Fibroblast of the conjunctiva (primary cell): ENCODE results near the gene TPSD1.
"Not testable (repeated sequence)": the region's sequence is repeated elsewhere in the genome, so short reads cannot be mapped to it uniquely, and the experiment has no call there.

ENCODE experiments used
- DNase-seq: peaks from one replicate; pipeline ENCODE4 v3.0.0-alpha.2; 2010; ENCODE audit warnings: low read depth

Gene TPSD1

DNA sequence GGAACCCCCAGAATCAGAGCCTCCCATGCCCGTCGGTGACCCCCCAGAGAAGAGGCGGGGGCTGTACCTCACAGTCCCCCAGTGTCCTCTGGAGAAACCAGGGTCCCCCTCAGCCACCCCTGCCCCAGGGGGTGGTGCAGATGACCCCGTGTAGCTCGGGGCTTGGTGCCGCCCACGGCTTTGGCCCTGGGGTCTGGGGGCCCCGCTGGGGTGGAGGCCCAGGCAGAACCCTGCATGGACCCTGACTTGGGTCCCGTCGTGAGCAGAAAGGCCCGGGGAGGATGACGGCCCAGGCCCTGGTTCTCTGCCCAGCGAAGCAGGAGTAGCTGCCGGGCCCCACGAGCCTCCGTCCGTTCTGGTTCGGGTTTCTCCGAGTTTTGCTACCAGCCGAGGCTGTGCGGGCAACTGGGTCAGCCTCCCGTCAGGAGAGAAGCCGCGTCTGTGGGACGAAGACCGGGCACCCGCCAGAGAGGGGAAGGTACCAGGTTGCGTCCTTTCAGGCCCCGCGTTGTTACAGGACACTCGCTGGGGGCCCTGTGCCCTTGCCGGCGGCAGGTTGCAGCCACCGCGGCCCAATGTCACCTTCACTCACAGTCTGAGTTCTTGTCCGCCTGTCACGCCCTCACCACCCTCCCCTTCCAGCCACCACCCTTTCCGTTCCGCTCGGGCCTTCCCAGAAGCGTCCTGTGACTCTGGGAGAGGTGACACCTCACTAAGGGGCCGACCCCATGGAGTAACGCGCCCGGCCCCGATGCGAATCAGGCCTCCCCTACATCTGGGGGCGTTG, 34.8 kb upstream of the TPSD1 start:
- DNase-seq, result no peak

DNA sequence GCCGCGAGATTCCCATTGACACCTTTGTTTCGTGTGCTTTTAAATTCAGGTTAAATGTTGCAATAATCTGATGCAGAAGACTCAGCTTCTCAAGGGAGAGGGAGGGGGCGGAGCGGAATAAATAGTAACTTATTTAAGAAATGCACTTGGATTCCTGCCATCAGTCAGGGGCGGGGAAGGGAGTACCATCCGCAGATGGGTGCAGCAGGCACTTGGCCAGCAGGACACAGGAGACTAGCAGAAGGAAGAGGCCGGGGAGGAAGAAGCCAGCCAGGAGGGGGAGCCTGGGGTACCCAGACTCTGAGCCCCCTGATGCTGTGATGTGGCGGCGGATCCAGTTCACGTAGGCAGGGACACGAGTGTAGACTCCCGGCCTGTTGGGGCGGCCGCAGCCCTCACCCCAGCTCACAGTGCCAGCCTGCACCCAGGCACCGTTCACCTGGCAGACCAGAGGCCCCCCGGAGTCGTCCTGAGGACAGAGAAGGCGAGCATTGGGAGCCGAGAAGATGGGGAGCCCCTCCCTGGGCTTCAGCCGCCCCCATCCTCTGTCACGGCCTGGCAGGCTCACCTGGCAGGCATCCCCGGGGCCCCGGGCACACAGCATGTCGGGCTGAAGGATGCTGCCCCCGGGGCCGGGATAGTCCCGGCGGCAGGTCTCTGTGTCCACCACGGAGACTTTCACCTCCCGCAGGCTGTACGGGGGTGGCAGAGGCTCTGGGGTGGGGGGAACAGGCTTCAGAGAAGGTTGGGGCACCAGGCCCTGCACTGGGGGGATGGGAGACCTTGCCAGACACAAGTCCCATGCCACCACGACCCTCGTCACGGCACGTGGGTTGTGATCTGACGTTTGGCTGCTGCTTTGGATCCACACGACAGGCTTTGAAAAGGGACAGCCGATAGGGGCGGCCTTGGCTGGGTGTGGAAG, 34.0 kb upstream of the TPSD1 start:
- no peak for DNase-seq

DNA sequence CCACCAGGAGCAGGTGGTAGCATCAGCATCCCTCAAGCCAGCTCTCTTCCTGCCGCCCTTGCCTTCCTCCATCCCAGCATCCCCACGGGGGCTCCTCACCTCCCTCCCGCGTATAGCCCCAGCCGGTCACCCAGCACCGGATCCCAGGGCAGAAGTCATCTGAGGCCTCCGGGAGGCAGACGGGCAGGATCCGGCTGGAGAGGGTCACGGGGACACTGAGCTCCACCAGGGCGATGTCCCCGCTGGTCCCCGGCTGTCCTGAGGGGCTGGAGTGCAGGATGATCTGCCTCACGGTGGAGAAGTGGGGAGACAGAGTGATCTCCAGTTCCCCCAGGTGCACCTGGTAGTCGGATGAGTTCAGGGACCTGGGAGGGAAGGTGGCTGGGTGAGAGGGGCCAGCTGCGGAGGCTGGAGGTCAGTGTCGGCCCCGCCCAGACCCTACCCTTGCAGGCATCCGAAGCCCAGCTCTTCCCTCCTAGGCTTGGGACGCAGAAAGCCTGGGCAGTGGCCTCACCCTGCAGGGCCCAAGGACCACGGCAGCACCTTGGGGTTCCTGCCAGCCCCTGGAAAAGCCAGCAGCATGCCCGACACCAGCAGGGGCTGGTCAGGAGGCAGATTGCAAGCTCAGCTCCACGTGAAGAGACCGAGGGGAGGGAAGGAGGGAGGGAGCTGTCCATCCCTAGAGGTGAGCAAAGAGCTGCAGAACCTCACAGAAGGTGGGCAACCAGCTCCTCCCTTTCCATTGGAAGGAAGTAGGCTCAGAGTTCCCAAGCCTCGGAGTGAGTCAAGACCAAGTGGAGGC, 33.1 kb upstream of the TPSD1 start:
- no peak for DNase-seq

DNA sequence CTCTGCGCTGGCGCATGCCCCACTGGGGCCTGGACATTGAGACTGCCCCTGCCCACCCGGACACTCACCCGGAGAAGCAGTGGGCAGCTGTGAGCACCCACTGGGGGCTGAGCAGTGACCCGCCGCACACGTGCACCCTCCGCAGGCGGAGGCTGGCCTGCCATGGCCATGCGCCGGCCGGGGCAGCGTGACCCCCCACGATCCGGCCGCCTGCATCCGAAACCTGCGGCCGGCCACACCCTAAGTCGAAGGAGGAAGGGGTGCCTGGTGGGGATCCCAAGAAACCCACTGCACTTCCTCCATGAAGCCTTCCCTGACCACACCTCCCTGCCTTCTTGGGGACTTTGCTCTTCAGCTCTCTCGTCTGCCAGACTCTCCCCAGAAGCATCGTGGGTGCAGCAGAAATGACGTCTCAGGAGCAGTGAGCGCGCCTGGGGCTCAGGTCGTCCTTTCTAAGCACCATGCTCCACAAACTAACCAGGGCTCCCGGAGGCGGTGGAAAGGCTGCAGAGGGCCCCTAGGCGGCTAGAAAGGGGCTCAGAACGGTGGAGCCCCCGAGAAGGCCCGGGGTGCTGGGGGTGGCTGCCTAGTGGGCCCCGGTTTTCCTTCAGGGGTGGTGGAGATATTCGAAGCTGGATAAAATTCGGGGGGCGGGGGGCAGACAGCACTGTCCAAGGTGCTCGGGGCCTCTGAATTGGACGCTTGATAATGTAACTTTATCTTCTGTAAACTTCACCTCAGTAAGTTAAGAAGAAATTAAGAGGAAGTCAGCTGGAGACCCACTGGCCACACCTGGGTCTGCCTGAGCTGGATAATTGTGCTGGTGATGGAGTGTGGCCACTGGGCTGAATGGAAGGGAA, 32.3 kb upstream of the TPSD1 start:
- DNase-seq, result no peak

DNA sequence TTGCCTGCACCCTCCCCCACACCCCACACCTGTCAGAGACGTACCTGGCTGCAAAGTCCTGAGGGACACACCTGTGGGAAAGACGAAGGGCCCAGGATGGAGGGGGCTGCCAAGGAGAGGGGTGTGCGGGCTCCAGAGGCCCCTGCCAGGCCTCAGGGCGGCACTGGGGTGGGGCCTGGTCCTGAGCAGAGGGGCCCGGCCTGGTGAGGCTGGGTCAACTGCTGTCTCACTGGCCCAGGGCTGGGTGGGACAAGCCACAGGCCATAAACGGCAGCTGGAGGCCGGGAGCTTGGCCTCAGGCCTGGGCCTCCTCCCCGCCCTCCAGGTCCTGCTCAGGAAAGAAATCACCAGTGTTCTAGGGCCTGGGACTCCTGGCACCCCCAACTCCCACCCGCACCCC, 31.3 kb upstream of the TPSD1 start:
- no peak for DNase-seq

GRCh38 chr16:1225051-1225451, 30.8 kb upstream of the TPSD1 start, which contains the start of gene TPSG1:
Gene TPSG1 (minus strand): TSS chr16:1225268. CDS start chr16:1225252, 16 bp downstream.
- no peak for DNase-seq

- not testable (repeated sequence) for DNase-seq
These were observed 30.0 kb upstream of the TPSD1 start for GRCh38 chr16:1225728-1226311.

- DNase-seq, result not testable (repeated sequence)
These were observed 29.2 kb upstream of the TPSD1 start for GRCh38 chr16:1226692-1227091.

GRCh38 chr16:1228227-1228626, 27.6 kb upstream of the TPSD1 start:
- not testable (repeated sequence) for DNase-seq

- DNase-seq, result not testable (repeated sequence)
These were observed 26.4 kb upstream of the TPSD1 start for GRCh38 chr16:1229476-1229875.

DNA sequence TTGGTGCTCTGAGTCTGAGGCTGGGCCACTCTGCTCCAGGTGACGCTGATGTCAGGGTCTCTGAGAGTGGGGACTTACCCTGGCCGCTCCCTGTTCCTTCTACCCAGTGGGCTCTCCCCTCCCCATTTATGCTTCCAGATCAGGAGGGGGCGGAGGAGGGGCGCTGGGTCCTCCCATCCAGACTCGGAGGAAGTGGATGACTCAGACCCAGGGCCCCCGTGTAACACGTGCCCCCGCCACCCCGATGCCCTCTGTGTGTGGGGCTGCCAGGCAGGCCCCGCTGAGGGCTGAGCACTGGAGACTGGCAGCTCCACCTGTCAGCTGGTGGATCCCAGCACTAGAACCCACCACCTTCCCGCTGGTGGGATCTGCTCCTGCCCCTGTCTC, 25.8 kb upstream of the TPSD1 start, which contains the start of gene TPSB2:
Gene TPSB2, minus strand, starts transcription at position 101 of the 387 bp plus-strand sequence. CDS start 233 bp downstream, outside the sequence.
- DNase-seq, result not testable (repeated sequence)

- DNase-seq, result not testable (repeated sequence)
These were observed 25.2 kb upstream of the TPSD1 start for GRCh38 chr16:1230471-1231212.

DNA sequence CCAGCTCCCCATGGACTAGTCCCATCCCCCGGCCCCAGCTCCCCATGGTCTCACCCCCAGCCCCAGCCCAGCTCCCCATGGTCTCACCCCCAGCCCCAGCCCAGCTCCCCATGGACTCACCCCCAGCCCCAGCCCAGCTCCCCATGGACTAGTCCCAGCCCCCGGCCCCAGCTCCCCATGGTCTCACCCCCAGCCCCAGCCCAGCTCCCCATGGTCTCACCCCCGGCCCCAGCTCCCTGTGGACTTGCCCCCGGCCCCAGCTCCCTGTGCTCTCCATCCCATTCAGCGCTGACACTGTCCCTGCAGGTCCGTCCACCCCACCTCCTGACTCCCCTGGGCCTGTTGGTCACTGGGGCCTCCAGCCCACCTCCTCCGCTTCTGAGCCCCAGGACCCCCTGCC, 24.6 kb upstream of the TPSD1 start:
- not testable (repeated sequence) for DNase-seq

DNA sequence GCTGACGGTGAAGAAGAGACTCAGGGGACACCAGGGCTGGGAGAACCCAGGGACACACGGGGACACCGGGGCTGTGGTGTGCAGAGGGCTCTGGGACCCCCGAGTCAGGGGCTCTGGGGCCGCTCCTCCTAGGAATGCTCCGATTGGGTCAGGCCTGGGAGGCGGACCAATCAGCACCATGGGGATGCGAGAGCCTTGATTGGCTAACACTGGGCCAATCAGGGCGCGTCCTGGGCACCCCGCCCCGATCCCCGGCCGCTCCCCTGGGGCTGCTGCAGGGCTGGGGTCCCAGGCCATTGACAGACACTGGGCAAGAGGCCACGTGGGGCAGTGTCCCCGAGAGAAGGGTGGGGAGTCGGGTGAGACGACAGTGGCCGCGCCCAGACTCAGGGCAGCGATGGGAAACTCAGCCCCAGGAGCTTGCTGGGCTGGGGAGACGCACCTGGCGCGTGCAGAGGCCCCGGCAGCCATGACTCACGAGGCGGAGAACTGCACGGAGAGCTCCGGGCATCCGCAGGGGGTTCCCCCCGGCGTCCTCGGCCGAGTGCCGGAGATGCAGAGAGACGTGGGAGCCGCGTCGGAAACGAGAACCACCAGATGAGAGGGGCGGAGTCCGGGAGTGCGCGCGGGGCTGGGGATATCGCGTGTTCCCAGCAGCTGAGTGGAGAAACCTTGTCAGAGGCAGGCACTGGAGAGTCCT, 23.7 kb upstream of the TPSD1 start:
- DNase-seq, result not testable (repeated sequence)

DNA sequence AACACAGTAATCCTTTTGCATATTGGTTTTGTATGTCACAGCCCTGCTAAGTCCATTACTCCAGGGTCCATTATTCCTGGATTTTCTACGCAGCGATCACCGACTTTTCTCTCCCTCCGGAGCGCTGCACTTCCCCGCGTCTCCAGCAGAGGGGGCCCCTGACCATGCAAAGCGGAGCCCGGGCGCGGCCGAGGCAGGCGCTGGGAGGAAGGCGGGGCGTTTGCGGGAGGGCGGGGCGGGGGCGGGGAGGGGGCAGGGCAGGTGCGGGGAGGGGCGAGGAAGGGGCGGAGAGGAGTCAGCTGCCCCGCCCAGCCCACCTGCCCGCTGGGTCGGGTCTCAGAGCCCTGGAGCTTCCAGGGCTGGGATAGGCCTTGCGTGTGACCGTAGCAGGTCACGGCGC, 19.2 kb upstream of the TPSD1 start:
- DNase-seq, result not testable (repeated sequence)

GRCh38 chr16:1237990-1238389, 17.9 kb upstream of the TPSD1 start:
- no peak for DNase-seq

- not testable (repeated sequence) for DNase-seq
These were observed 17.0 kb upstream of the TPSD1 start for GRCh38 chr16:1238909-1239308.

DNA sequence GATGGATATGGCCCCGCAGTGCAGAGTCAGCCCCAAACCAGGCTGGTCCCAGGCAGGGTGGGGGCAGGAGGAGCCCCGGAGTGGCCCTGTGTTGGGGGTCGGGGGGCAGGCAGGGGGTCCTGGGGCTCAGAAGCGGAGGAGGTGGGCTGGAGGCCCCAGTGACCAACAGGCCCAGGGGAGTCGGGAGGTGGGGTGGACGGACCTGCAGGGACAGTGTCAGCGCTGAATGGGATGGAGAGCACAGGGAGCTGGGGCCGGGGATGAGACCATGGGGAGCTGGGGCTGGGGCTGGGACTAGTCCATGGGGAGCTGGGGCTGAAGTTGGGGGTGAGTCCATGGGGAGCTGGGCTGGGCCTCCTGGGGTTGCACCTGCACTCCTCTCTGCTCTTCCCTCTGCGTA, 16.3 kb upstream of the TPSD1 start:
- DNase-seq, result not testable (repeated sequence)

DNA sequence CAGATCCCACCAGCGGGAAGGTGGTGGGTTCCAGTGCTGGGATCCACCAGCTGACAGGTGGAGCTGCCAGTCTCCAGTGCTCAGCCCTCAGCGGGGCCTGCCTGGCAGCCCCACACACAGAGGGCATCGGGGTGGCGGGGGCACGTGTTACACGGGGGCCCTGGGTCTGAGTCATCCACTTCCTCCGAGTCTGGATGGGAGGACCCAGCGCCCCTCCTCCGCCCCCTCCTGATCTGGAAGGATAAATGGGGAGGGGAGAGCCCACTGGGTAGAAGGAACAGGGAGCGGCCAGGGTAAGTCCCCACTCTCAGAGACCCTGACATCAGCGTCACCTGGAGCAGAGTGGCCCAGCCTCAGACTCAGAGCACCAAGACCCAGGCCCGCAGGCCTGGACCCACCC, 15.4 kb upstream of the TPSD1 start, which contains the start of gene TPSAB1:
Gene TPSAB1, plus strand, starts transcription at position 270 of the 400 bp plus-strand sequence. CDS start 234 bp downstream, outside the sequence.
- DNase-seq, result not testable (repeated sequence)
